ENCODE data around the gene TBC1D8B. TPM values are rescaled to one million over a fixed set of nuclear protein-coding genes. Genes with fewer than 3 reads are reported as not detected.
A peak's percentile ranks its signal among the peaks of the same experiment; 100 is the strongest.

TBC1D8B gene
- polyA plus RNA-seq, 2 of the 4 experiments (the other 2 are of a cell fraction): 2.9 to 3.3 TPM

DNA sequence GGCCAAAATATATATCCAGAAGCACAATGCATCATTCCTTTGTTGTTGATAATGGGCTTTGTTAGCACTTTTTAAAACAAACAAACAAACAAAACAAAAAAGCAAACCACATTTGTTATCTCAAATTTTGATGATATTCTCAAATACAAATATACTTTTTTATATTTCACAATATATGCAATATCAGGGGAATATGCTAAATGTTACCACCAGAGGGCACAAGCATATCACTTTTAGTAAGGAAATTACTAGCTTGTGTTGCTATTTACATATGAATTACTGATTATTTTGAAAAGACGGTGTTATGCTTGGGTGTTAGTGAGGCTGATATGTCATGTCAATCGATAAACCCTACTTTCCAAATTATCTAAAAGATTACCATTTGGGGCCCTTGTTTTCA is 71.6 kb downstream of the TBC1D8B start:
- Histone ChIP-seq H3K4me2 (0 out of 3 replicates have a peak overlapping the region, but pooled peaks have one; percentile 2), H3K4me1 (peaks cover 9% of the 10 kb centered on the region; the same call in 2 of the 3 replicates), H3K27ac (no peak overlapping the region; a peak in 1 of 6 replicates), H3K9me3 (no peaks in the 10 kb centered on the region), H3K4me3 (no peak overlapping the region)
- TF ChIP-seq CEBPB (IDR thresholded peaks at IDR 0.05): peak; percentile 56 to 75; a peak in 2 of 4 replicates
- TF ChIP-seq SREBF2 (IDR thresholded peaks at IDR 0.05): no peak
- TF ChIP-seq MAFK (IDR thresholded peaks at IDR 0.05; ENCODE audit: partially characterized antibody): peak; percentile 32
- no peak for TF ChIP-seq FOXS1 (CRISPR knock-in tag; IDR thresholded peaks at IDR 0.05)
- no peak for TF ChIP-seq CBX2 (IDR thresholded peaks at IDR 0.05; ENCODE audit: borderline replicate concordance, low read depth)
- TF ChIP-seq CTCF (IDR thresholded peaks at IDR 0.05): peak; percentile 73
- TF ChIP-seq HOXB13 (CRISPR knock-in tag; IDR thresholded peaks at IDR 0.05; ENCODE audit: low read depth): no peak
- TF ChIP-seq MAZ (IDR thresholded peaks at IDR 0.05; ENCODE audit: borderline replicate concordance, low read depth, low read length): no peak
- no peak for TF ChIP-seq TFCP2L1 (CRISPR knock-in tag; IDR thresholded peaks at IDR 0.05)
- no peak for TF ChIP-seq FOSB (CRISPR knock-in tag; IDR thresholded peaks at IDR 0.05)
- peak; percentile 74 to 82 for TF ChIP-seq RAD21 (conservative IDR thresholded peaks at IDR 0.05 in 1 of 2, IDR thresholded peaks at IDR 0.05 in 1 of 2)
- TF ChIP-seq HES2 (IDR thresholded peaks at IDR 0.05): no peak
- TF ChIP-seq SMC3 (IDR thresholded peaks at IDR 0.05): peak; percentile 77
- no peak for TF ChIP-seq HOXB5 (CRISPR knock-in tag; IDR thresholded peaks at IDR 0.05)
- POLR2A ChIA-PET: no interaction called here
- DNase-seq (ENCODE audit: low read depth in 1 of 2, low spot score in 1 of 2) (peak; percentile 10 to 35), FAIRE-seq (peak; percentile 99), ATAC-seq (no peak)
- CTCF ChIA-PET: interaction anchor here (0.6 to 5.0 kb wide), 19 partner anchors 10 to 1033 kb away, joined by 3 to 29 read pairs (median 4); partner anchors contain the start of gene NCBP2L
- 0% methylated on average over 2 of the region's 2 CpGs for WGBS (ENCODE audit: missing lambda C conversion rate)

DNA sequence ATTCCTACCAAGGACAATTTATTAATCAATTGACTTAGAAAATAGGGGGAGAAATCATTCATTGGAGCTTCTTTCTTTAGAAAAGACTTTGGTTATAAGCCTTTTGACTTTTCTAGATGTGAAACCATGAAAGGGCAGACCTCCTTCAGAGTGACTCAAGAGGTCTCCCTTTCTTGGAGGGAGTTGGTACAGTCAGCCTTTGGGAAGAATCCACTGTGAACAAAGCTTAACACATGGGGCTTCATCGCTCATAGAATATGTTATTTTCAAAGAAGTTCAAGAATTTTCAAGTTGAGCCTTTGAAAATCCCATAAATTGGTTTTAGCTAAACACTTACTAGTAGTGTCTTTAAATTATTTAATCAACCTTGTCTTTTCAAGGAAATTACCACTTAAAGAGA is 72.7 kb downstream of the TBC1D8B start:
- FAIRE-seq (no peak), ATAC-seq (no peak), DNase-seq (ENCODE audit: low read depth in 1 of 2, low spot score in 1 of 2) (no peak)
- Histone ChIP-seq H3K4me1 (peaks cover 9% of the 10 kb centered on the region; the same call in 2 of the 3 replicates), H3K27ac (no peak overlapping the region), H3K4me3 (no peak overlapping the region), H3K4me2 (no peak overlapping the region), H3K9me3 (no peaks in the 10 kb centered on the region)
- ChIA-PET CTCF (interaction anchor here (1.0 to 5.0 kb wide), 14 partner anchors 9 to 1104 kb away, joined by 3 to 29 read pairs (median 4); partner anchors contain the start of gene NCBP2L), POLR2A (no interaction called here)
- TF ChIP-seq EHF (CRISPR knock-in tag; IDR thresholded peaks at IDR 0.05) (no peak), FOXS1 (CRISPR knock-in tag; IDR thresholded peaks at IDR 0.05) (no peak)
- TF ChIP-seq, protein P1, sequence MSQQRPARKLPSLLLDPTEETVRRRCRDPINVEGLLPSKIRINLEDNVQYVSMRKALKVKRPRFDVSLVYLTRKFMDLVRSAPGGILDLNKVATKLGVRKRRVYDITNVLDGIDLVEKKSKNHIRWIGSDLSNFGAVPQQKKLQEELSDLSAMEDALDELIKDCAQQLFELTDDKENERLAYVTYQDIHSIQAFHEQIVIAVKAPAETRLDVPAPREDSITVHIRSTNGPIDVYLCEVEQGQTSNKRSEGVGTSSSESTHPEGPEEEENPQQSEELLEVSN (IDR thresholded peaks at IDR 0.05; ENCODE audit: borderline replicate concordance, low read depth): no peak
- WGBS (ENCODE audit: missing lambda C conversion rate): 92% methylated on average over 1 of the region's 1 CpG

DNA sequence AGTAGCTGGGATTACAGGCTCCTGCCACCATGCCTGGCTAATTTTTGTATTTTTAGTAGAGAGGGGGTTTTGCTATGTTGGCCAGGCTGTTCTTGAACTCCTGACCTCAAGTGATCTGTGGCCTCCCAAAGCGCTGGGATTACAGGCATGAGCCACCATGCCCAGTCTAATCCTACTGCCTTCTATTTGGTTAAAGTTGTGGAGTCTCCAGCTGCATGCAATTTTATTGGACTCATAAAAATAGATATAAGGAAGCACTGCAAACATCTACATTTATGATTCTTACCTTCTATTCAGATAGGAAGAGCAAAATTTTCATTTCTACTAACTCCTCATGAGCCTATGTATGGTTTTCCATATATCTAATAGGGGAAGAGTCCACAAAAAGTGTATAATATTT is 87.0 kb downstream of the TBC1D8B start:
- H3K4me2 ChIP-seq: no peak overlapping the region
- WGBS (ENCODE audit: missing lambda C conversion rate): 94% methylated on average over 1 of the region's 1 CpG
- H3K9me3 ChIP-seq: no peaks in the 10 kb centered on the region
- TF ChIP-seq NPAS2 (CRISPR knock-in tag; IDR thresholded peaks at IDR 0.05; ENCODE audit: borderline replicate concordance) (no peak), CHD4 (IDR thresholded peaks at IDR 0.05; ENCODE audit: borderline replicate concordance) (no peak), RFX5 (IDR thresholded peaks at IDR 0.05) (no peak), PHF8 (IDR thresholded peaks at IDR 0.05; ENCODE audit: borderline replicate concordance, low read depth) (no peak), MAFK (IDR thresholded peaks at IDR 0.05; ENCODE audit: partially characterized antibody) (no peak)
- ChIA-PET CTCF (interaction anchor here (1.2 kb wide), 2 partner anchors 15 to 115 kb away, joined by 3 read pairs; no protein-coding TSS in a partner anchor), POLR2A (no interaction called here)
- DNase-seq (ENCODE audit: low read depth in 1 of 2, low spot score in 1 of 2) (no peak), ATAC-seq (no peak), FAIRE-seq (no peak)
- H3K4me1 ChIP-seq: peaks cover 6% of the 10 kb centered on the region
- H3K4me3 ChIP-seq: no peak overlapping the region
- H3K27ac ChIP-seq: no peak overlapping the region

Data from A549 (cell line).